Left kidney (tissue), 2 donors: ENCODE data around the gene NTRK2. TPM values are rescaled to one million over a fixed set of nuclear protein-coding genes. Genes with fewer than 3 reads are reported as not detected.

ENCODE experiments used
- DNase-seq: peaks from one replicate; pipeline ENCODE4 v3.0.0-alpha.2; 2013
- polyA plus RNA-seq: library from polyadenylated mRNA; unstranded; fragments of 120-200 nt; gene quantifications from one replicate; pipeline ENCODE4 v1.2.1, GENCODE V29; 2013; ENCODE audit not compliant: insufficient read length

The NTRK2 gene
- polyA plus RNA-seq, 1 donor, result 105 TPM

- DNase-seq, result no peak
Observed at GRCh38 chr9:84850830-84851392, 181.4 kb downstream of the NTRK2 start.

- no peak for DNase-seq
Observed at GRCh38 chr9:84851935-84852585, 182.5 kb downstream of the NTRK2 start.

- no peak for DNase-seq
Observed at GRCh38 chr9:84852617-84853301, 183.2 kb downstream of the NTRK2 start.

GRCh38 chr9:84856181-84856632 is 186.7 kb downstream of the NTRK2 start:
- DNase-seq, result no peak

GRCh38 chr9:84857211-84857610 is 187.7 kb downstream of the NTRK2 start:
- DNase-seq, result no peak

- no peak for DNase-seq
Observed at GRCh38 chr9:84858364-84858763, 188.8 kb downstream of the NTRK2 start.

GRCh38 chr9:84860249-84861115 is 191.0 kb downstream of the NTRK2 start:
- DNase-seq, result no peak

- DNase-seq, result no peak
Observed at GRCh38 chr9:84861455-84861854, 191.9 kb downstream of the NTRK2 start.

GRCh38 chr9:84862308-84862707 is 192.8 kb downstream of the NTRK2 start:
- no peak for DNase-seq

GRCh38 chr9:84862810-84863287 is 193.3 kb downstream of the NTRK2 start:
- no peak for DNase-seq

- no peak for DNase-seq
Observed at GRCh38 chr9:84863372-84863771, 193.8 kb downstream of the NTRK2 start.

- DNase-seq, result no peak
Observed at GRCh38 chr9:84866396-84867175, 197.1 kb downstream of the NTRK2 start.

- no peak for DNase-seq
Observed at GRCh38 chr9:84867186-84867585, 197.7 kb downstream of the NTRK2 start.

GRCh38 chr9:84869091-84869490 is 199.6 kb downstream of the NTRK2 start:
- no peak for DNase-seq

- DNase-seq, result no peak
Observed at GRCh38 chr9:84871983-84872382, 202.5 kb downstream of the NTRK2 start.

- no peak for DNase-seq
Observed at GRCh38 chr9:84874022-84874421, 204.5 kb downstream of the NTRK2 start.

- DNase-seq, result no peak
Observed at GRCh38 chr9:84874596-84874995, 205.1 kb downstream of the NTRK2 start.

- no peak for DNase-seq
Observed at GRCh38 chr9:84875193-84875592, 205.7 kb downstream of the NTRK2 start.

GRCh38 chr9:84879631-84880030 is 210.1 kb downstream of the NTRK2 start:
- DNase-seq, result no peak

- DNase-seq, result no peak
Observed at GRCh38 chr9:84880835-84881234, 211.3 kb downstream of the NTRK2 start.

- no peak for DNase-seq
Observed at GRCh38 chr9:84886866-84887265, 217.3 kb downstream of the NTRK2 start.

GRCh38 chr9:84891924-84892323 is 222.4 kb downstream of the NTRK2 start:
- DNase-seq, result no peak
